Choroid plexus epithelial cell (primary cell): ENCODE results near the gene GNAT2.

Experiments used
- DNase-seq: peaks from one replicate; pipeline ENCODE4 v3.0.0-alpha.2; 2010; ENCODE audit warnings: low read depth
- H3K4me3 ChIP-seq: 2 replicates; pipeline ENCODE4 v1.5.1; 2011; ENCODE audit warnings: low read depth, mild to moderate bottlenecking, control low read depth, low read length, moderate library complexity
- CTCF ChIP-seq: conservative IDR thresholded peaks from 2 replicates; pipeline ENCODE4 v1.5.1; 2011; ENCODE audit warnings: low read depth, mild to moderate bottlenecking, control low read depth, inconsistent platforms, low read length, moderate library complexity

GNAT2 gene

GRCh38 chr1:109659145-109659544 lies 39.7 kb upstream of the GNAT2 start:
- H3K4me3 ChIP-seq, result no peak overlapping the region
- TF ChIP-seq CTCF, result no peak
- DNase-seq, result no peak

DNA sequence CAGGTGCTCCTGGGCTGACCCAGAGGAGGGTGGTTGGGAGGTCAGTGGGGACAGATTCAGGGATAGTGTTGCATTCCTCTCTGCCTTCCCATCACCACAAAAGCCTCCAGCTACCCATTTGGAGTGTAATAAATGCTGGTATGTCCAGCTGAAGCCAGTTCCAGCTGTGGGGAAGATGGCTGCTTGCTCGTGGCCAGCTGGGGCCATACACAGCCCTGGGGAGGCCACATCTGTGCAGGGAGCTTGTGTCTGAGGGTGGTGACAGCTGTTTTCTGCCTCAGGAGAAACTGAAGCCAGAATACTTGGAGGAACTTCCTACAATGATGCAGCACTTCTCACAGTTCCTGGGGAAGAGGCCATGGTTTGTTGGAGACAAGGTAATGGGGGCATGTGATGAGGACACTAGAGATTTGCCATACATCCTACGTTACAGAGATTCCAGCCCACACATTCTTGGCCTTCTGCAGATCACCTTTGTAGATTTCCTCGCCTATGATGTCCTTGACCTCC lies 39.2 kb upstream of the GNAT2 start:
- no peak for DNase-seq
- no peak overlapping the region for H3K4me3 ChIP-seq
- no peak for TF ChIP-seq CTCF

- TF ChIP-seq CTCF, result no peak
- DNase-seq, result no peak
- H3K4me3 ChIP-seq, result no peak overlapping the region
Observed at GRCh38 chr1:109657970-109658369, 38.6 kb upstream of the GNAT2 start.

DNA sequence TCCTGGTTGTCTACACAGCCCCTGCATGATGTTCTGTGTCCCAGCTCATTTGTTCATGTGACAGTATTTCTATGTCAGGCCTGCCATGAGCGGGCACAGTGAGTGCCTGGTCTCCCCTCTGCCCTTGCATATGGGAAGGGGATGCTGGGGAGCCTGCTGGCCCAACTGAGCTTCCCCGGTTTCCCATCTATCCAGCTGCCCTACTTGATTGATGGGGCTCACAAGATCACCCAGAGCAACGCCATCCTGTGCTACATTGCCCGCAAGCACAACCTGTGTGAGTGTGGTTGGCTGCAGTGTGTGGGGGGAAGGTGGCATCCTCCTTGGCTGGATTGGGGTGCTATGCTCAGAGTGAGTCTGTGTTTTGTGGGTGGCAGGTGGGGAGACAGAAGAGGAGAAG lies 38.0 kb upstream of the GNAT2 start:
- H3K4me3 ChIP-seq, result no peak overlapping the region
- TF ChIP-seq CTCF, result no peak
- DNase-seq, result no peak

GRCh38 chr1:109655615-109656519 lies 36.5 kb upstream of the GNAT2 start, which contains the start of gene GSTM4:
GSTM4 (plus strand) TSS chr1:109656099; CDS start chr1:109656390, 291 bp downstream.
- peak; percentile 76 for DNase-seq
- TF ChIP-seq CTCF, result peak; percentile 23
- H3K4me3 ChIP-seq, result peak within 1 kb of the TSS; percentile 82

- no peak for TF ChIP-seq CTCF
- H3K4me3 ChIP-seq, result no peak overlapping the region
- DNase-seq, result no peak
Observed at GRCh38 chr1:109654519-109654918, 35.1 kb upstream of the GNAT2 start.
